ENCODE measurements around the gene PTGDR. TPM values are rescaled to one million over a fixed set of nuclear protein-coding genes. Genes with fewer than 3 reads are reported as not detected.

Gene PTGDR, protein sequence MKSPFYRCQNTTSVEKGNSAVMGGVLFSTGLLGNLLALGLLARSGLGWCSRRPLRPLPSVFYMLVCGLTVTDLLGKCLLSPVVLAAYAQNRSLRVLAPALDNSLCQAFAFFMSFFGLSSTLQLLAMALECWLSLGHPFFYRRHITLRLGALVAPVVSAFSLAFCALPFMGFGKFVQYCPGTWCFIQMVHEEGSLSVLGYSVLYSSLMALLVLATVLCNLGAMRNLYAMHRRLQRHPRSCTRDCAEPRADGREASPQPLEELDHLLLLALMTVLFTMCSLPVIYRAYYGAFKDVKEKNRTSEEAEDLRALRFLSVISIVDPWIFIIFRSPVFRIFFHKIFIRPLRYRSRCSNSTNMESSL
- total RNA-seq (2022; extraction: Qiagen RNA extraction) = not detected in 5 replicates

DNA sequence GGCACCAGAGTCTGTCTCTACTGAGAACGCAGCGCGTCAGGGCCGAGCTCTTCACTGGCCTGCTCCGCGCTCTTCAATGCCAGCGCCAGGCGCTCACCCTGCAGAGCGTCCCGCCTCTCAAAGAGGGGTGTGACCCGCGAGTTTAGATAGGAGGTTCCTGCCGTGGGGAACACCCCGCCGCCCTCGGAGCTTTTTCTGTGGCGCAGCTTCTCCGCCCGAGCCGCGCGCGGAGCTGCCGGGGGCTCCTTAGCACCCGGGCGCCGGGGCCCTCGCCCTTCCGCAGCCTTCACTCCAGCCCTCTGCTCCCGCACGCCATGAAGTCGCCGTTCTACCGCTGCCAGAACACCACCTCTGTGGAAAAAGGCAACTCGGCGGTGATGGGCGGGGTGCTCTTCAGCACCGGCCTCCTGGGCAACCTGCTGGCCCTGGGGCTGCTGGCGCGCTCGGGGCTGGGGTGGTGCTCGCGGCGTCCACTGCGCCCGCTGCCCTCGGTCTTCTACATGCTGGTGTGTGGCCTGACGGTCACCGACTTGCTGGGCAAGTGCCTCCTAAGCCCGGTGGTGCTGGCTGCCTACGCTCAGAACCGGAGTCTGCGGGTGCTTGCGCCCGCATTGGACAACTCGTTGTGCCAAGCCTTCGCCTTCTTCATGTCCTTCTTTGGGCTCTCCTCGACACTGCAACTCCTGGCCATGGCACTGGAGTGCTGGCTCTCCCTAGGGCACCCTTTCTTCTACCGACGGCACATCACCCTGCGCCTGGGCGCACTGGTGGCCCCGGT is at the start of gene PTGDR:
Gene PTGDR (plus strand): TSS at position 198 of the 778 bp plus-strand sequence. CDS start 117 bp downstream, at position 315.

DNA sequence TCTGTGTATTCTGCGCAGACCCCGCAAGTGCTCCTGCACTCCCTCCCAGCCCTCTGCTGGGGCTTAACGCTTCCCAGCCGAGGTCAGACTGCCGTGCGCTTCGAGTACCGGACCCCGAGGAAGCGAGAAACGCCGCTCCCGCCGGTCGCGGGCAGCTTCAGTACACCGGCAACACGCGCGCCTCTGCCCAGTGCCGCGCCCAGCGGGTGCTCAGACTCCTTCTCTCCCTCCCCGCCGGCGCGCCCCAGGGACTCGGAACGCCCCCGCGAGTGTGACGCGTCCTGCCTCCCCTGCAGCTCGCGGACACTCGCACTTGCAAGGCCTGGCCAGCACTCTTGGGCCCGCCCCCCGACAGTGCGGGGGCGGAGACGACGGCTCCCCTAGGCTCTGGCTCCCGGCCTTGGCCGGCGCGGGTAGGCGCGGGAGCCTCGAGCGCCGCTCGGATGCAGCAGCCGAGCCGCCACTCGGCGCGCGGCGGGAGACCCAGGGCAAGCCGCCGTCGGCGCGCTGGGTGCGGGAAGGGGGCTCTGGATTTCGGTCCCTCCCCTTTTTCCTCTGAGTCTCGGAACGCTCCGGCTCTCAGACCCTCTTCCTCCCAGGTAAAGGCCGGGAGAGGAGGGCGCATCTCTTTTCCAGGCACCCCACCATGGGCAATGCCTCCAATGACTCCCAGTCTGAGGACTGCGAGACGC is 46.6 kb downstream of the PTGDR start, which contains the start of gene PTGER2:
Gene PTGER2 (plus strand): TSS at position 410 of the 692 bp plus-strand sequence. CDS start 237 bp downstream, at position 647.

Other genes with a start within 250 kb of the PTGDR start
- gene NID2, start 198.6 kb upstream of the PTGDR start, total RNA-seq (2022; extraction: Qiagen RNA extraction) = 24.2 to 40.0 TPM (median 25.4 TPM) in 5 replicates
- gene PTGER2, start 46.6 kb downstream of the PTGDR start, total RNA-seq (2022; extraction: Qiagen RNA extraction) = 2.3 to 3.7 TPM (median 3.5 TPM) in 5 replicates